H9 (cell line): ENCODE results near the gene PFN3. TPM values are rescaled to one million over a fixed set of nuclear protein-coding genes. Genes with fewer than 3 reads are reported as not detected.
A peak's percentile ranks its signal among the peaks of the same experiment; 100 is the strongest.

Source experiments
- DNase-seq: peaks from one replicate; pipeline ENCODE4 v3.0.0-alpha.2; 2017
- H2AFZ ChIP-seq: one replicate; pipeline ENCODE4 v1.6.1; 2013; ENCODE audit warnings: mild to moderate bottlenecking, low read length, control low read depth, moderate library complexity
- H2AK5ac ChIP-seq: 2 replicates; pipeline ENCODE4 v1.6.1; 2013; ENCODE audit warnings: low read length, control low read depth, mixed read lengths; ENCODE audit not compliant: insufficient read length
- H2BK120ac ChIP-seq: one replicate; pipeline ENCODE4 v1.6.1; 2013; ENCODE audit warnings: low read depth, mild to moderate bottlenecking, low read length, control low read depth, inconsistent platforms; ENCODE audit not compliant: poor library complexity, severe bottlenecking
- H2BK12ac ChIP-seq: 2 replicates; pipeline ENCODE4 v1.6.1; 2013; ENCODE audit warnings: low read length, control low read depth, mixed read lengths, low read depth; ENCODE audit not compliant: insufficient read length
- H2BK15ac ChIP-seq: 2 replicates; pipeline ENCODE4 v1.6.1; 2013; ENCODE audit warnings: low read depth, low read length, control low read depth
- H2BK20ac ChIP-seq: one replicate; pipeline ENCODE4 v1.6.1; 2013; ENCODE audit warnings: low read depth, mild to moderate bottlenecking, low read length, control low read depth, inconsistent platforms; ENCODE audit not compliant: poor library complexity, severe bottlenecking
- H2BK5ac ChIP-seq: 2 replicates; pipeline ENCODE4 v1.6.1; 2013; ENCODE audit warnings: low read length, control low read depth, mixed read lengths; ENCODE audit not compliant: insufficient read length
- H3K14ac ChIP-seq: 2 replicates; pipeline ENCODE4 v1.6.1; 2013; ENCODE audit warnings: low read length, control low read depth; ENCODE audit not compliant: insufficient read depth
- H3K18ac ChIP-seq: 2 replicates; pipeline ENCODE4 v1.6.1; 2013; ENCODE audit warnings: low read depth, mild to moderate bottlenecking, mixed read lengths, low read length, control low read depth; ENCODE audit not compliant: insufficient read length
- H3K23ac ChIP-seq: 2 replicates; pipeline ENCODE4 v1.6.1; 2013; ENCODE audit warnings: low read length, control low read depth, mixed read lengths, low read depth; ENCODE audit not compliant: insufficient read length
- H3K23me2 ChIP-seq: 2 replicates; pipeline ENCODE4 v1.6.1; 2013; ENCODE audit warnings: low read depth, mild to moderate bottlenecking, mixed read lengths, low read length, control low read depth; ENCODE audit not compliant: insufficient read length, poor library complexity, severe bottlenecking
- H3K27ac ChIP-seq: 2 replicates; pipeline ENCODE4 v1.5.1; 2013; ENCODE audit warnings: low read length, control low read depth, mixed read lengths, low read depth; ENCODE audit not compliant: insufficient read length
- H3K27me3 ChIP-seq: 2 replicates; pipeline ENCODE4 v1.6.1; 2013; ENCODE audit warnings: low read length, control low read depth, inconsistent platforms; ENCODE audit not compliant: insufficient read depth
- H3K4ac ChIP-seq: 2 replicates; pipeline ENCODE4 v1.6.1; 2013; ENCODE audit warnings: low read depth, mild to moderate bottlenecking, control low read depth, inconsistent platforms, low read length, moderate library complexity
- H3K4me1 ChIP-seq: 2 replicates; pipeline ENCODE4 v1.6.1; 2013; ENCODE audit warnings: low read length, control low read depth, inconsistent platforms; ENCODE audit not compliant: insufficient read depth
- H3K4me2 ChIP-seq: 2 replicates; pipeline ENCODE4 v1.6.1; 2013; ENCODE audit warnings: low read length, control low read depth, mixed read lengths; ENCODE audit not compliant: insufficient read length, insufficient read depth
- H3K56ac ChIP-seq: 2 replicates; pipeline ENCODE4 v1.6.1; 2013; ENCODE audit warnings: low read depth, mild to moderate bottlenecking, mixed read lengths, low read length, control low read depth; ENCODE audit not compliant: insufficient read length
- H3K79me1 ChIP-seq: 2 replicates; pipeline ENCODE4 v1.6.1; 2013; ENCODE audit warnings: low read depth, mild to moderate bottlenecking, moderate library complexity, low read length, control low read depth, inconsistent platforms; ENCODE audit not compliant: insufficient read depth, poor library complexity, severe bottlenecking
- H3K79me2 ChIP-seq: 2 replicates; pipeline ENCODE4 v1.6.1; 2013; ENCODE audit warnings: low read length, control low read depth, inconsistent platforms; ENCODE audit not compliant: insufficient read depth
- H3K9ac ChIP-seq: 2 replicates; pipeline ENCODE4 v1.6.1; 2013; ENCODE audit warnings: low read length, control low read depth, mixed read lengths; ENCODE audit not compliant: insufficient read length; ENCODE audit errors: extremely low read depth
- H3K9me3 ChIP-seq: one replicate; pipeline ENCODE4 v1.6.1; 2013; ENCODE audit warnings: low read depth, low read length, inconsistent platforms; ENCODE audit not compliant: control insufficient read depth
- H3T11ph ChIP-seq: one replicate; pipeline ENCODE4 v1.6.1; 2013; ENCODE audit warnings: mild to moderate bottlenecking, low read length, control low read depth, inconsistent platforms
- H4K20me1 ChIP-seq: one replicate; pipeline ENCODE4 v1.6.1; 2013; ENCODE audit not compliant: control insufficient read depth, insufficient read length, insufficient read depth
- H4K5ac ChIP-seq: 2 replicates; pipeline ENCODE4 v1.6.1; 2013; ENCODE audit warnings: low read depth, mild to moderate bottlenecking, mixed read lengths, low read length, control low read depth; ENCODE audit not compliant: insufficient read length
- H4K8ac ChIP-seq: replicated peaks from 2 replicates; pipeline ENCODE4 v1.6.1; 2013; ENCODE audit warnings: low read length, control low read depth, mixed read lengths, low read depth; ENCODE audit not compliant: insufficient read length
- H4K91ac ChIP-seq: 2 replicates; pipeline ENCODE4 v1.6.1; 2013; ENCODE audit warnings: low read depth, mild to moderate bottlenecking, moderate library complexity, mixed read lengths, low read length, control low read depth; ENCODE audit not compliant: insufficient read length
- H3K27ac Mint-ChIP-seq, 3 experiments: 2 replicates in 2 of 3; 3 replicates in 1 of 3; pipeline ENCODE4 v1.8.0; 2020 to 2021; ENCODE audit warnings: mixed read lengths in 3 of 3, mild to moderate bottlenecking in 1 of 3, moderate library complexity in 1 of 3
- H3K27me3 Mint-ChIP-seq: 2 replicates; pipeline ENCODE4 v1.8.0; 2021; ENCODE audit warnings: low read depth, mild to moderate bottlenecking, moderate library complexity, mixed read lengths
- H3K36me3 Mint-ChIP-seq, 3 experiments: 2 replicates in 2 of 3; 3 replicates in 1 of 3; pipeline ENCODE4 v1.8.0; 2020 to 2021; ENCODE audit warnings: low read depth in 3 of 3, mixed read lengths in 3 of 3; ENCODE audit not compliant: insufficient read depth in 1 of 3
- H3K4me1 Mint-ChIP-seq, 2 experiments: 2 replicates each; pipeline ENCODE4 v1.8.0; 2020; ENCODE audit warnings: mixed read lengths in 2 of 2
- H3K4me3 Mint-ChIP-seq, 2 experiments: 2 replicates in 1 of 2; 3 replicates in 1 of 2; pipeline ENCODE4 v1.8.0; 2020 to 2021; ENCODE audit warnings: mild to moderate bottlenecking in 2 of 2, mixed read lengths in 2 of 2, moderate library complexity in 1 of 2
- H3K9me3 Mint-ChIP-seq, 2 experiments: 2 replicates in 1 of 2; 3 replicates in 1 of 2; pipeline ENCODE4 v1.8.0; 2020; ENCODE audit warnings: mild to moderate bottlenecking in 2 of 2, mixed read lengths in 2 of 2, moderate library complexity in 1 of 2
- WGBS: extraction: QIAGEN DNeasy Blood & Tissue Kit; methylation state at CpG from one replicate; pipeline ENCODE4 v1.1.7; 2013; ENCODE audit warnings: missing lambda C conversion rate, low lambda C conversion rate, mixed read lengths; ENCODE audit not compliant: insufficient read length; ENCODE audit errors: extremely low coverage; 5-methylcytosine and 5-hydroxymethylcytosine counted together
- long read RNA-seq: library from polyadenylated mRNA; unstranded; transcript quantifications from one replicate; pipeline ENCODE4 v2.0.0, GENCODE V29; 2020
- total RNA-seq: library from RNA; stranded (reverse); gene quantifications from 2 replicates; pipeline ENCODE4 v1.2.1, GENCODE V29; 2021
- TF ChIP-seq, protein P1 (sequence below): fragments of 200-600 bp; sonication (generic); conservative IDR thresholded peaks from 3 replicates; pipeline ENCODE4 v1.8.0; 2021; ENCODE audit warnings: antibody characterized with exemption, mild to moderate bottlenecking

Gene PFN3
- total RNA-seq, result not detected in 2 replicates
- long read RNA-seq, result 0 reads

DNA sequence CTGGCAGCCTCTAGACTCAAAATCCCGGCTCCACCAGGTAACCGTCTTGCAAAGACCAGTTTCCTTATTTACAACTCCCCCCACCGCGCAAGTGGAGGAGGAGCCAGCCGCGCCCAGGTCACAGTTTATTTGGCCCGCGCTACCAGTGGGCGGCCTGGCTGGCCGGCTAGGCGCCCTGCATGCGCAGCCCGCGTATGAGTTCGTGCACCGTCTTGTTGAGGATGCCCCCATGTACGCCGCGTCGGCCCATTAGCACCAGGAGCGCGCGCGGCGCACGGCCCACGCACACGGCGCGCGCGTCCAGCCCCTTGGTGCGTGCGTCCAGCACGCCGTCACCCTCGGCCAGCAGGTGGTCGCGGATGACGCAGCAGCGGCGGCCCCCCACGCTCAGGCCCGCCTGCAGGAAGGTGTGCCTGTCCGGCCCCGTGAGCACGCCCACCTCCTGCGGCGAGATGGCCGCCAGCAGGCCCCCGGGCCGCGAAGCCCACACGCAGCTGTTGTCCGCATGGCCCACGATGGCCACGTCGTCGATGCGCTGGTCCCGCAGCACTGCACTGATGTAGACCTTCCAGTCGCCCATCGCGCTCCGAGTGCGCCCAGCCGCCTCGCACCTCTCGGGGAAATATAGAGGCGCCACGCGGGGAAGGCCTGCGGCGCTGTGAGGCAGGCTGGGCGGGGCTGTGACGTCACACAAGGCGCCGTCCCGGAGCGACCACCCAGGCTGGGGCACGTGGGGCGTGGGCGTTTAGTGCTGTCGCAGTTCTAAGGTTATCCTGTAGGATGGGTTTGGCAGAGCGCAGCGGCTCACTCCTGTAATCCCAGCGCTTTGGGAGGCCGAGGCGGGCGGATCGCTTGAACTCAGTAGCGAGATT, at the start of gene PFN3:
Gene PFN3 (minus strand): TSS at position 665 of the 872 bp plus-strand sequence. CDS start 85 bp downstream, at position 580.
- Histone ChIP-seq H3K27ac (no peak within 1 kb of the TSS), H3K4ac (no peak within 1 kb of the TSS), H4K8ac (no peak within 1 kb of the TSS), H3K4me1 (no peaks in the 10 kb centered on the region; the same call in 1 of the 2 replicates), H4K5ac (no peak within 1 kb of the TSS), H3K23ac (no peak within 1 kb of the TSS), H2AFZ (no peak within 1 kb of the TSS), H3K9me3 (no peaks in the 10 kb centered on the region), H4K20me1 (no peaks in the 10 kb centered on the region), H4K91ac (no peak within 1 kb of the TSS), H3K9ac (no peak within 1 kb of the TSS), H3K27me3 (peaks cover 10% of the 10 kb centered on the region; the same call in 1 of the 2 replicates), H2BK15ac (no peak within 1 kb of the TSS), H3K18ac (no peak within 1 kb of the TSS), H3K79me1 (no peaks in the 10 kb centered on the region), H2AK5ac (no peak within 1 kb of the TSS), H2BK120ac (no peak within 1 kb of the TSS), H2BK5ac (no peak within 1 kb of the TSS), H3T11ph (no peak within 1 kb of the TSS), H3K14ac (no peak within 1 kb of the TSS), H3K79me2 (no peaks in the 10 kb centered on the region), H2BK20ac (no peak within 1 kb of the TSS), H3K56ac (no peak within 1 kb of the TSS), H3K4me2 (no peak within 1 kb of the TSS), H2BK12ac (no peak within 1 kb of the TSS), H3K23me2 (peaks cover 23% of the 10 kb centered on the region)
- Mint-ChIP-seq H3K9me3 (peaks cover 0 to 2% of the 10 kb centered on the region in 2 experiments; a peak in 2 of 5 replicates), H3K4me1 (peaks cover 16 to 17% of the 10 kb centered on the region in 2 experiments), H3K27ac (no peak within 1 kb of the TSS), H3K27me3 (peaks cover 65% of the 10 kb centered on the region), H3K36me3 (no peaks in the 10 kb centered on the region), H3K4me3 (no peak within 1 kb of the TSS)
- TF ChIP-seq, protein P1, sequence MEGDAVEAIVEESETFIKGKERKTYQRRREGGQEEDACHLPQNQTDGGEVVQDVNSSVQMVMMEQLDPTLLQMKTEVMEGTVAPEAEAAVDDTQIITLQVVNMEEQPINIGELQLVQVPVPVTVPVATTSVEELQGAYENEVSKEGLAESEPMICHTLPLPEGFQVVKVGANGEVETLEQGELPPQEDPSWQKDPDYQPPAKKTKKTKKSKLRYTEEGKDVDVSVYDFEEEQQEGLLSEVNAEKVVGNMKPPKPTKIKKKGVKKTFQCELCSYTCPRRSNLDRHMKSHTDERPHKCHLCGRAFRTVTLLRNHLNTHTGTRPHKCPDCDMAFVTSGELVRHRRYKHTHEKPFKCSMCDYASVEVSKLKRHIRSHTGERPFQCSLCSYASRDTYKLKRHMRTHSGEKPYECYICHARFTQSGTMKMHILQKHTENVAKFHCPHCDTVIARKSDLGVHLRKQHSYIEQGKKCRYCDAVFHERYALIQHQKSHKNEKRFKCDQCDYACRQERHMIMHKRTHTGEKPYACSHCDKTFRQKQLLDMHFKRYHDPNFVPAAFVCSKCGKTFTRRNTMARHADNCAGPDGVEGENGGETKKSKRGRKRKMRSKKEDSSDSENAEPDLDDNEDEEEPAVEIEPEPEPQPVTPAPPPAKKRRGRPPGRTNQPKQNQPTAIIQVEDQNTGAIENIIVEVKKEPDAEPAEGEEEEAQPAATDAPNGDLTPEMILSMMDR, result peak; percentile 22; the same call in 1 of the 3 replicates
- peak; percentile 61 for DNase-seq
- WGBS, result no CpG with 5 or more reads among the region's 92 CpGs
